ENCODE data around the gene KCNK17.

GRCh38 chr6:39250507-39250906 is 63.7 kb downstream of the KCNK17 start:
- TF ChIP-seq, protein P1, sequence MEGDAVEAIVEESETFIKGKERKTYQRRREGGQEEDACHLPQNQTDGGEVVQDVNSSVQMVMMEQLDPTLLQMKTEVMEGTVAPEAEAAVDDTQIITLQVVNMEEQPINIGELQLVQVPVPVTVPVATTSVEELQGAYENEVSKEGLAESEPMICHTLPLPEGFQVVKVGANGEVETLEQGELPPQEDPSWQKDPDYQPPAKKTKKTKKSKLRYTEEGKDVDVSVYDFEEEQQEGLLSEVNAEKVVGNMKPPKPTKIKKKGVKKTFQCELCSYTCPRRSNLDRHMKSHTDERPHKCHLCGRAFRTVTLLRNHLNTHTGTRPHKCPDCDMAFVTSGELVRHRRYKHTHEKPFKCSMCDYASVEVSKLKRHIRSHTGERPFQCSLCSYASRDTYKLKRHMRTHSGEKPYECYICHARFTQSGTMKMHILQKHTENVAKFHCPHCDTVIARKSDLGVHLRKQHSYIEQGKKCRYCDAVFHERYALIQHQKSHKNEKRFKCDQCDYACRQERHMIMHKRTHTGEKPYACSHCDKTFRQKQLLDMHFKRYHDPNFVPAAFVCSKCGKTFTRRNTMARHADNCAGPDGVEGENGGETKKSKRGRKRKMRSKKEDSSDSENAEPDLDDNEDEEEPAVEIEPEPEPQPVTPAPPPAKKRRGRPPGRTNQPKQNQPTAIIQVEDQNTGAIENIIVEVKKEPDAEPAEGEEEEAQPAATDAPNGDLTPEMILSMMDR (conservative IDR thresholded peaks at IDR 0.05 in 1 of 2, IDR thresholded peaks at IDR 0.05 in 1 of 2; ENCODE audit: extremely low read depth in 1 of 2, insufficient read depth in 1 of 2, low read depth in 1 of 2, low read length in 2 of 2), result no peak
- no peak for TF ChIP-seq EZH2 (IDR thresholded peaks at IDR 0.05; ENCODE audit: borderline replicate concordance, low read length)

Measured in mammary epithelial cell (primary cell).